IMR-90 (cell line): ENCODE results near the gene ASIC2. TPM values are rescaled to one million over a fixed set of nuclear protein-coding genes. Genes with fewer than 3 reads are reported as not detected.

Source experiments
- ATAC-seq: fragments of 200-7000 bp; cut with Tn5 transposase; 2 replicates; pipeline ENCODE4 v1.9.1; 2020; ENCODE audit warnings: low read depth, mild to moderate bottlenecking, moderate library complexity
- BruUV-seq: library from RNA; stranded (reverse); fragments of 400-500 nt; replicated peaks from 2 replicates; lab custom pipeline; 2021; lab: Mats Ljungman, UMichigan
- CTCF ChIA-PET: fragments of 300-600 bp; formaldehyde crosslinking; extraction: SDS; loops from one replicate; lab custom pipeline; 2021; ENCODE audit warnings: antibody characterized with exemption; lab: Yijun Ruan, JAX
- POLR2A ChIA-PET: fragments of 300-600 bp; sonication (Branson Sonifier 250); formaldehyde crosslinking; loops from one replicate; lab custom pipeline; 2022; ENCODE audit warnings: antibody characterized with exemption; ENCODE audit not compliant: unreplicated experiment; lab: Charles Lee
- DNase-seq: peaks from one replicate; pipeline ENCODE4 v3.0.0; 2013
- H2AFZ ChIP-seq: replicated peaks from 2 replicates; pipeline ENCODE3; 2013; ENCODE audit warnings: low read length, mild to moderate bottlenecking; ENCODE audit not compliant: poor library complexity
- H2AK5ac ChIP-seq: 2 replicates; pipeline ENCODE4 v1.6.1; 2013; ENCODE audit warnings: low read depth, low read length, inconsistent platforms
- H2AK9ac ChIP-seq: replicated peaks from 2 replicates; pipeline ENCODE3; 2013; ENCODE audit warnings: mild to moderate bottlenecking, low read depth, low read length, moderate library complexity; ENCODE audit not compliant: poor library complexity
- H2BK120ac ChIP-seq: 2 replicates; pipeline ENCODE4 v1.6.1; 2013; ENCODE audit warnings: low read depth, low read length, inconsistent platforms
- H2BK15ac ChIP-seq: 3 replicates; pipeline ENCODE4 v1.6.1; 2013; ENCODE audit warnings: low read depth, low read length, inconsistent platforms
- H2BK20ac ChIP-seq: 2 replicates; pipeline ENCODE4 v1.6.1; 2013; ENCODE audit warnings: low read depth, mild to moderate bottlenecking, inconsistent platforms, low read length, moderate library complexity
- H2BK5ac ChIP-seq: 2 replicates; pipeline ENCODE4 v1.6.1; 2013; ENCODE audit warnings: mild to moderate bottlenecking, low read depth, low read length, inconsistent platforms; ENCODE audit not compliant: poor library complexity, severe bottlenecking
- H3K14ac ChIP-seq: replicated peaks from 2 replicates; pipeline ENCODE4 v1.6.1; 2013; ENCODE audit warnings: low read depth, low read length, inconsistent platforms
- H3K18ac ChIP-seq: 2 replicates; pipeline ENCODE4 v1.6.1; 2013; ENCODE audit warnings: low read depth, low read length, control low read depth
- H3K23ac ChIP-seq: 2 replicates; pipeline ENCODE4 v1.6.1; 2013; ENCODE audit warnings: low read depth, low read length, inconsistent platforms
- H3K27ac ChIP-seq: 2 replicates; pipeline ENCODE4 v1.5.1; 2013; ENCODE audit warnings: mild to moderate bottlenecking, control low read depth, low read length; ENCODE audit not compliant: insufficient read depth
- H3K27me3 ChIP-seq: 2 replicates; pipeline ENCODE4 v1.6.1; 2013; ENCODE audit warnings: low read length; ENCODE audit not compliant: control insufficient read depth, insufficient read depth
- H3K36me3 ChIP-seq: 2 replicates; pipeline ENCODE4 v1.6.1; 2013; ENCODE audit warnings: low read length, mixed read lengths; ENCODE audit not compliant: control insufficient read depth, insufficient read depth
- H3K4ac ChIP-seq: 2 replicates; pipeline ENCODE4 v1.6.1; 2013; ENCODE audit warnings: low read depth, low read length, inconsistent platforms
- H3K4me1 ChIP-seq: 2 replicates; pipeline ENCODE4 v1.6.1; 2013; ENCODE audit warnings: low read length, mixed read lengths; ENCODE audit not compliant: control insufficient read depth, insufficient read depth
- H3K4me2 ChIP-seq: 2 replicates; pipeline ENCODE4 v1.6.1; 2013; ENCODE audit warnings: low read depth, mild to moderate bottlenecking, control low read depth, low read length, moderate library complexity
- H3K4me3 ChIP-seq: 2 replicates; pipeline ENCODE4 v1.5.1; 2013; ENCODE audit warnings: low read depth, mild to moderate bottlenecking, control low read depth, low read length, moderate library complexity; ENCODE audit not compliant: insufficient read depth
- H3K56ac ChIP-seq: 2 replicates; pipeline ENCODE4 v1.6.1; 2013; ENCODE audit warnings: low read length, inconsistent platforms; ENCODE audit not compliant: insufficient read depth; ENCODE audit errors: extremely low read depth
- H3K79me1 ChIP-seq, 2 experiments: 2 replicates each; pipeline ENCODE4 v1.6.1; 2013; ENCODE audit warnings: low read length in 2 of 2, inconsistent platforms in 1 of 2, low read depth in 1 of 2
- H3K9ac ChIP-seq: 2 replicates; pipeline ENCODE4 v1.6.1; 2013; ENCODE audit warnings: low read depth, low read length, control low read depth
- H3K9me1 ChIP-seq: 2 replicates; pipeline ENCODE4 v1.6.1; 2013; ENCODE audit warnings: low read length, inconsistent platforms; ENCODE audit not compliant: insufficient read depth
- H3K9me3 ChIP-seq: 2 replicates; pipeline ENCODE4 v1.6.1; 2013; ENCODE audit warnings: low read length; ENCODE audit not compliant: control insufficient read depth, insufficient read depth
- H4K20me1 ChIP-seq: 2 replicates; pipeline ENCODE4 v1.6.1; 2013; ENCODE audit warnings: low read length, inconsistent platforms; ENCODE audit not compliant: insufficient read depth
- H4K5ac ChIP-seq: 2 replicates; pipeline ENCODE4 v1.6.1; 2013; ENCODE audit warnings: mild to moderate bottlenecking, low read depth, low read length, control low read depth
- H4K8ac ChIP-seq, 2 experiments: 2 replicates each; pipeline ENCODE4 v1.6.1; 2013; ENCODE audit warnings: low read depth in 2 of 2, low read length in 2 of 2, control low read depth in 1 of 2, inconsistent platforms in 1 of 2
- H4K91ac ChIP-seq: 2 replicates; pipeline ENCODE4 v1.6.1; 2013; ENCODE audit warnings: low read depth, low read length, inconsistent platforms; ENCODE audit not compliant: insufficient read depth
- CTCF ChIP-seq: conservative IDR thresholded peaks from 2 replicates; pipeline ENCODE4 v1.5.1; 2012; ENCODE audit warnings: mild to moderate bottlenecking, low read depth, low read length, improper control_type of control experiment
- FOS ChIP-seq: fragments of 150-350 bp; IDR thresholded peaks from 2 replicates; pipeline ENCODE4 v1.6.1; 2016; ENCODE audit warnings: low read depth, low read length
- MXI1 ChIP-seq: IDR thresholded peaks from 2 replicates; pipeline ENCODE4 v1.6.1; 2012; ENCODE audit warnings: low read depth, mild to moderate bottlenecking, low read length, moderate library complexity, borderline replicate concordance
- RAD21 ChIP-seq: IDR thresholded peaks from 2 replicates; pipeline ENCODE4 v1.6.1; 2012; ENCODE audit warnings: low read length, improper control_type of control experiment
- USF2 ChIP-seq: fragments of 150-350 bp; IDR thresholded peaks from 2 replicates; pipeline ENCODE4 v1.6.1; 2017; ENCODE audit warnings: mild to moderate bottlenecking, antibody characterized with exemption, low read length, low read depth
- WGBS, 2 experiments: methylation state at CpG; one replicate each; pipeline versions ENCODE4 v1.1.5 to v1.1.7; 2013; ENCODE audit warnings: missing lambda C conversion rate in 2 of 2; ENCODE audit not compliant: insufficient read length in 1 of 2; ENCODE audit errors: extremely low coverage in 2 of 2; 5-methylcytosine and 5-hydroxymethylcytosine counted together
- dilution Hi-C: fragments of 300-500 bp; cut with HindIII; formaldehyde crosslinking; loops from one replicate; pipeline ENCODE4 v1.14.3; 2018; ENCODE audit warnings: low sequenced_read_pairs; ENCODE audit not compliant: unreplicated experiment
- in situ Hi-C: fragments of 300-500 bp; cut with MboI; formaldehyde crosslinking; loops from 3 replicates; pipeline ENCODE4 v1.14.3; 2019; ENCODE audit warnings: low sequenced_read_pairs, inconsistent platforms, mixed read lengths
- intact Hi-C: fragments of 100-400 bp; cut with micrococcal nuclease; formaldehyde crosslinking; loops from 2 replicates; pipeline ENCODE4 v1.10.0; 2022
- polyA plus RNA-seq, 3 experiments: library from polyadenylated mRNA; depleted of rRNA; stranded (reverse); fragments of >200 nt; gene quantifications; 2 replicates each; pipeline ENCODE4 v1.2.3, GENCODE V29; 2012; ENCODE audit warnings: low replicate concordance in 1 of 3
- total RNA-seq: library from RNA; depleted of rRNA; stranded (reverse); fragments of >200 nt; gene quantifications from 2 replicates; pipeline ENCODE4 v1.2.3, GENCODE V29; 2012

ASIC2 gene
- total and polyA plus RNA-seq, 2 of the 4 experiments (the other 2 are of a cell fraction): under 0.01 to 0.15 TPM

DNA sequence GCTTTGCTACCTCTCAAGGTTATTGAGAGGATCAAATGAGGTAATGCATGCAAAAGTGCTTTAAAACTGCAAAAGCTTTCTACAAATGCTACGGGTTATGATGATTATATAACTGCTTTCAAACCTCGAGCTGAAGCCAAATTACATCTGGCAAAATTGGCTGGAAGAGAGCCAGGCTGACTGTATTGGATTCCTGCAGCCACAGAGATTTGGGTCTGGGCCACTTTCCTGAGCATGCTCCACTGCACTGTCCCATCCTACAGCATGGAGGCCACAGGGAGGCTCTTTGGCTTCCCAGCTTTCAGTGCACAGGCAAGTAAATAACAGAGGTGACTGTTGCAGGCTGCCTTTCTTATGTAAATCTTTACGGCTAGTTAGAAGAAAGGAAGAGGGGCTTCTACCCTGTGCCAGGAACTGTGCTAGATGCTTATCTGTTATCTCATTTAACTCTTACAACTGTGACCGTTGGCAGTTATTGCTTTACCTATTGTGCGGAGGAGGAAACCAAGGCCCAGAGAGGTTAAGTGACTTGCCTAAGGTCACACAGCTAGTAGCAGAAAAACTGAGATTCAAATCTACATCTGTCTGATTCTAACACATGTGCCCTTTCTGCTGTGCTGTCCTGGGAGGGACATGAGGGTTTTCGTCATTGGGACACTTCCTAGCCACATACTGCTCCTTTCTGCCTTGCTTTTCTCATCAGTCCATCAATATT lies 179.7 kb downstream of the ASIC2 start:
- H3K36me3 ChIP-seq: no peaks in the 10 kb centered on the region
- no peak overlapping the region for H2AFZ ChIP-seq
- no peak overlapping the region for H3K18ac ChIP-seq
- no peak overlapping the region for H4K5ac ChIP-seq
- H4K91ac ChIP-seq: no peak overlapping the region
- H2BK20ac ChIP-seq: no peak overlapping the region
- no peak overlapping the region for H3K27ac ChIP-seq
- H3K9me3 ChIP-seq: no peaks in the 10 kb centered on the region
- POLR2A ChIA-PET: no interaction called here
- H3K56ac ChIP-seq: no peak overlapping the region
- H3K4me1 ChIP-seq: no peaks in the 10 kb centered on the region
- no peaks in the 10 kb centered on the region for H3K79me1 ChIP-seq
- BruUV-seq: no TSS peak
- H3K27me3 ChIP-seq: peaks cover 2% of the 10 kb centered on the region; the same call in 1 of the 2 replicates
- no peak overlapping the region for H4K8ac ChIP-seq
- 0 out of 2 replicates have a peak, but pooled peaks have one; percentile 17 for ATAC-seq
- no peaks in the 10 kb centered on the region for H3K9me1 ChIP-seq
- H2BK5ac ChIP-seq: no peak overlapping the region
- H2BK15ac ChIP-seq: no peak overlapping the region
- CTCF ChIA-PET: no interaction called here
- in situ Hi-C loops (no loop called here), intact Hi-C loops (no loop called here), dilution Hi-C loops (no loop called here)
- H2BK120ac ChIP-seq: no peak overlapping the region
- H4K20me1 ChIP-seq: no peaks in the 10 kb centered on the region
- TF ChIP-seq RAD21: no peak
- TF ChIP-seq MXI1: no peak
- TF ChIP-seq CTCF: no peak
- no peak for TF ChIP-seq FOS
- TF ChIP-seq USF2: no peak
- no peak overlapping the region for H2AK9ac ChIP-seq
- no peak overlapping the region for H3K14ac ChIP-seq
- no peak overlapping the region for H3K4me3 ChIP-seq
- WGBS, 2 experiments: 0% methylated on average over 1 of the region's 6 CpGs; no CpG with 5 or more reads in 1 of the 2 experiments
- peak; percentile 2 for DNase-seq
- no peak overlapping the region for H3K4ac ChIP-seq
- no peak overlapping the region for H3K23ac ChIP-seq
- H2AK5ac ChIP-seq: no peak overlapping the region
- H3K4me2 ChIP-seq: no peak overlapping the region
- H3K9ac ChIP-seq: no peak overlapping the region
